ENCODE measurements around the gene NARF. TPM values are rescaled to one million over a fixed set of nuclear protein-coding genes. Genes with fewer than 3 reads are reported as not detected.

The NARF gene
- total RNA-seq, 1 experiment from 2014 or later: 96.7 TPM

GRCh38 chr17:82528484-82529265 lies 70.1 kb downstream of the NARF start:
- ATAC-seq: peak; percentile 47
- ChIA-PET POLR2A (interaction anchor here (0.6 kb wide), 1 partner anchor 18 kb away, joined by 3 read pairs; no protein-coding TSS in a partner anchor), CTCF (interaction anchor here (0.6 to 0.7 kb wide), 4 partner anchors 8 to 261 kb away, joined by 3 to 7 read pairs (median 4); no protein-coding TSS in a partner anchor)
- Mint-ChIP-seq H3K4me3 (no peak overlapping the region), H3K27ac (peak overlapping the region; percentile 42), H3K9me3 (no peaks in the 10 kb centered on the region), H3K4me1 (peaks cover 43% of the 10 kb centered on the region), H3K27me3 (ENCODE audit: low read depth) (no peaks in the 10 kb centered on the region), H3K36me3 (no peaks in the 10 kb centered on the region)
- DNase-seq (ENCODE audit: low spot score): no peak
- TF ChIP-seq IRF1 (CRISPR knock-in tag; IDR thresholded peaks at IDR 0.05): no peak

DNA sequence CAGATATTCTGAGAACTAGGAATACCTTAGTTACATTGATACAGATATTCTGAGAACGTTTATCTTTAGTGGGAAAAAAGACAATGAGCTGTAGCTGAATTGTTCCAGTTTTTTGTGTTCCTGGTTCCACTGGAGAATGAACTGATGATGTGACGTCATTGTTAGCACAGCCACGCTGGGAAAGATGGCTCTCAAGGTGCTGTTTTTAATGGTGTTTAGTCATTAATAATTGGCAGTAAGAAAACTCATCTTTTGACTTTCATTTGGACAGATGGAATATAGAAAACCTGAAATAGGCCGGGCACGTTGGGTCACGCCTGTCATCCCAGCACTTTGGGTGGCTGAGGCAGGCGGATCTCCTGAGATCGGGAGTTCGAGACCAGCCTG lies 71.4 kb downstream of the NARF start:
- ChIA-PET POLR2A (no interaction called here), CTCF (interaction anchor here (0.7 to 1.2 kb wide), 2 partner anchors 24 to 36 kb away, joined by 3 to 5 read pairs; no protein-coding TSS in a partner anchor)
- no peaks in the 10 kb centered on the region for H3K36me3 Mint-ChIP-seq
- H3K27me3 Mint-ChIP-seq (ENCODE audit: low read depth): no peaks in the 10 kb centered on the region
- peaks cover 51% of the 10 kb centered on the region for H3K4me1 Mint-ChIP-seq
- H3K9me3 Mint-ChIP-seq: no peaks in the 10 kb centered on the region
- TF ChIP-seq TP53 (CRISPR knock-in tag; IDR thresholded peaks at IDR 0.05) (no peak), GTF2I (CRISPR knock-in tag; conservative IDR thresholded peaks at IDR 0.05) (no peak), ZBTB21 (CRISPR knock-in tag; IDR thresholded peaks at IDR 0.05; ENCODE audit: borderline replicate concordance) (no peak), FOXK1 (CRISPR knock-in tag; IDR thresholded peaks at IDR 0.05) (no peak), HMGXB4 (CRISPR knock-in tag; IDR thresholded peaks at IDR 0.05) (no peak), SMAD4 (CRISPR knock-in tag; IDR thresholded peaks at IDR 0.05) (no peak), ZNF416 (CRISPR knock-in tag; IDR thresholded peaks at IDR 0.05) (no peak), GABPB1 (CRISPR knock-in tag; IDR thresholded peaks at IDR 0.05) (no peak), PRDM15 (CRISPR knock-in tag; IDR thresholded peaks at IDR 0.05) (no peak), STAT6 (CRISPR knock-in tag; conservative IDR thresholded peaks at IDR 0.05; ENCODE audit: low read depth) (no peak), ZNF138 (CRISPR knock-in tag; conservative IDR thresholded peaks at IDR 0.05) (no peak), USF2 (CRISPR knock-in tag; IDR thresholded peaks at IDR 0.05) (no peak), SP1 (CRISPR knock-in tag; conservative IDR thresholded peaks at IDR 0.05) (no peak), SMAD3 (CRISPR knock-in tag; IDR thresholded peaks at IDR 0.05; ENCODE audit: borderline replicate concordance) (no peak), ZNF219 (CRISPR knock-in tag; IDR thresholded peaks at IDR 0.05; ENCODE audit: borderline replicate concordance) (no peak)
- TF ChIP-seq, protein P1, sequence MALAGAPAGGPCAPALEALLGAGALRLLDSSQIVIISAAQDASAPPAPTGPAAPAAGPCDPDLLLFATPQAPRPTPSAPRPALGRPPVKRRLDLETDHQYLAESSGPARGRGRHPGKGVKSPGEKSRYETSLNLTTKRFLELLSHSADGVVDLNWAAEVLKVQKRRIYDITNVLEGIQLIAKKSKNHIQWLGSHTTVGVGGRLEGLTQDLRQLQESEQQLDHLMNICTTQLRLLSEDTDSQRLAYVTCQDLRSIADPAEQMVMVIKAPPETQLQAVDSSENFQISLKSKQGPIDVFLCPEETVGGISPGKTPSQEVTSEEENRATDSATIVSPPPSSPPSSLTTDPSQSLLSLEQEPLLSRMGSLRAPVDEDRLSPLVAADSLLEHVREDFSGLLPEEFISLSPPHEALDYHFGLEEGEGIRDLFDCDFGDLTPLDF (CRISPR knock-in tag; IDR thresholded peaks at IDR 0.05): no peak
- TF ChIP-seq, protein P2, sequence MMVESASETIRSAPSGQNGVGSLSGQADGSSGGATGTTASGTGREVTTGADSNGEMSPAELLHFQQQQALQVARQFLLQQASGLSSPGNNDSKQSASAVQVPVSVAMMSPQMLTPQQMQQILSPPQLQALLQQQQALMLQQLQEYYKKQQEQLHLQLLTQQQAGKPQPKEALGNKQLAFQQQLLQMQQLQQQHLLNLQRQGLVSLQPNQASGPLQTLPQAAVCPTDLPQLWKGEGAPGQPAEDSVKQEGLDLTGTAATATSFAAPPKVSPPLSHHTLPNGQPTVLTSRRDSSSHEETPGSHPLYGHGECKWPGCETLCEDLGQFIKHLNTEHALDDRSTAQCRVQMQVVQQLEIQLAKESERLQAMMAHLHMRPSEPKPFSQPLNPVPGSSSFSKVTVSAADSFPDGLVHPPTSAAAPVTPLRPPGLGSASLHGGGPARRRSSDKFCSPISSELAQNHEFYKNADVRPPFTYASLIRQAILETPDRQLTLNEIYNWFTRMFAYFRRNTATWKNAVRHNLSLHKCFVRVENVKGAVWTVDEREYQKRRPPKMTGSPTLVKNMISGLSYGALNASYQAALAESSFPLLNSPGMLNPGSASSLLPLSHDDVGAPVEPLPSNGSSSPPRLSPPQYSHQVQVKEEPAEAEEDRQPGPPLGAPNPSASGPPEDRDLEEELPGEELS (CRISPR knock-in tag; IDR thresholded peaks at IDR 0.05): no peak
- DNase-seq (ENCODE audit: low spot score) (no peak), ATAC-seq (no peak)
- peak overlapping the region; percentile 97 for H3K27ac Mint-ChIP-seq
- no peak overlapping the region for H3K4me3 Mint-ChIP-seq

All from WTC11 (cell line).